OCI-LY3 (cell line): ENCODE results near the gene ZNF865.

Source experiments
- EZH2phosphoT487 ChIP-seq: fragments of 200-600 bp; shearing (Covaris generic); IDR thresholded peaks from 2 replicates; pipeline ENCODE4 v1.6.1; 2018; ENCODE audit warnings: antibody characterized with exemption, mixed run types, low read depth
- TF ChIP-seq, protein P1 (sequence below): fragments of 200-600, 300-600 bp; sonication (generic); IDR thresholded peaks from 2 replicates; pipeline ENCODE4 v1.5.1; 2014; ENCODE audit warnings: antibody characterized with exemption, low read length, low read depth

DNA sequence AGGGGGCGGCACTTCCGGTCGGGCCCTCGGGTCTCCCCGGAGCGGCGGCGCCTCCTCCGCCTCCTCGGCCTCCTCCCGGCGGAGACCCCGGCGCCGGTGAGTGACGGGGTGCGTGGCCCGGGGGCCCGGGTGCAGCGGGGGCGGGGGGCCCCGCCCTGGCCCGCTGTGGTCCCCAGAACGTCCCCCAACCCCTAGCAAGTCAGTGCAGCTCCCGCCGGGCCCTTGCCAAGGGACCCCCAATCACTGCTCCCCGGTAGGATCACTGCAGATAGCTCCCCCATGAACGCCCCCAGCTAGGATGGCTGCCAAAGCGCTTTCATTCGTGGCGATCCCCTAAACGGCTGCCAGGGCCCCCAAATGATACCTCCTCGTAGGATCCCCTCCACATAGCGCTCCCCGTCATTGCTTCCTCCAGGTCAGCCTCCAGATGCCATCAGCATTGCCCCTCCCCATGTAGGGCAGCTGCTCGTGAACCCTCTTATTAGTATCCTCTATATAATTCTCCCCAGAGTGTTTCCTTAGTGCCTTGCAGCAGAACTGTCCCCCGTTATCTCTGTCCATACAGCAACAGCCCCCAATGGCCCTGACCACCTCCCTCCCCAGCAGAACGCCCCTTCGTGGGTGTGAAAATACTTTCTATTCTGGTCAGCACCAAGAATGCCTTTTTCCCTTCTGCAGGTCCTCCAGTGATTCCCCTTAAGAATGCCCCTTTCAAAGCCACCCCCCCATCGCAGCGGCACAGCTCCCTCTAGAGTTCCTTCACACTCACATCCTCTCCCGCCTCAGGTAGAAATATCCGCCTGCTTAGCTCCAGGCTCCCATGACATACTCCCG lies at the start of gene ZNF865:
- TF ChIP-seq, protein P1, sequence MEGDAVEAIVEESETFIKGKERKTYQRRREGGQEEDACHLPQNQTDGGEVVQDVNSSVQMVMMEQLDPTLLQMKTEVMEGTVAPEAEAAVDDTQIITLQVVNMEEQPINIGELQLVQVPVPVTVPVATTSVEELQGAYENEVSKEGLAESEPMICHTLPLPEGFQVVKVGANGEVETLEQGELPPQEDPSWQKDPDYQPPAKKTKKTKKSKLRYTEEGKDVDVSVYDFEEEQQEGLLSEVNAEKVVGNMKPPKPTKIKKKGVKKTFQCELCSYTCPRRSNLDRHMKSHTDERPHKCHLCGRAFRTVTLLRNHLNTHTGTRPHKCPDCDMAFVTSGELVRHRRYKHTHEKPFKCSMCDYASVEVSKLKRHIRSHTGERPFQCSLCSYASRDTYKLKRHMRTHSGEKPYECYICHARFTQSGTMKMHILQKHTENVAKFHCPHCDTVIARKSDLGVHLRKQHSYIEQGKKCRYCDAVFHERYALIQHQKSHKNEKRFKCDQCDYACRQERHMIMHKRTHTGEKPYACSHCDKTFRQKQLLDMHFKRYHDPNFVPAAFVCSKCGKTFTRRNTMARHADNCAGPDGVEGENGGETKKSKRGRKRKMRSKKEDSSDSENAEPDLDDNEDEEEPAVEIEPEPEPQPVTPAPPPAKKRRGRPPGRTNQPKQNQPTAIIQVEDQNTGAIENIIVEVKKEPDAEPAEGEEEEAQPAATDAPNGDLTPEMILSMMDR, result peak; percentile 83
- TF ChIP-seq EZH2phosphoT487, result no peak
